Measurements from ENCODE around the gene VRK1.

DNA sequence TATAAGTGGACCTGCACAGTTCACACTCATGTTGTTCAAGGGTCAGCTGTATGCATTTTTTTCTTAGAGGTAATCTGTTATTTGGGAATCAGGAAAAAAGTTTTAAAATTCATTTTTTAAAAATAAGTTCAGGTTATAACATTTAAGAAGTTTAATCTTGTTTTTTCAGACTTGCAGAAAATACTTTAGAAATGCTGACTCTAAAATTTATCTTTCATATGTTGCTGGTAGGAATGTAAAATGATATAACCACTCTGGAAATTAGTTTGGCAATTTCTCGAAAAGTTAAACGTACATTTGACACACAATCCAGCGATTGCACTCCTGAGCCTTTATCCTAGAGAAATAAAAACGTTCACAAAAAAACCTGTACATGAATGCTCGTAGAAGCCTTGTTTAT is 4.7 kb downstream of the VRK1 start:
- TF ChIP-seq ZFP3 (CRISPR knock-in tag; IDR thresholded peaks at IDR 0.05): no peak
- TF ChIP-seq ZNF8 (CRISPR knock-in tag; IDR thresholded peaks at IDR 0.05): no peak
- TF ChIP-seq, protein P1, sequence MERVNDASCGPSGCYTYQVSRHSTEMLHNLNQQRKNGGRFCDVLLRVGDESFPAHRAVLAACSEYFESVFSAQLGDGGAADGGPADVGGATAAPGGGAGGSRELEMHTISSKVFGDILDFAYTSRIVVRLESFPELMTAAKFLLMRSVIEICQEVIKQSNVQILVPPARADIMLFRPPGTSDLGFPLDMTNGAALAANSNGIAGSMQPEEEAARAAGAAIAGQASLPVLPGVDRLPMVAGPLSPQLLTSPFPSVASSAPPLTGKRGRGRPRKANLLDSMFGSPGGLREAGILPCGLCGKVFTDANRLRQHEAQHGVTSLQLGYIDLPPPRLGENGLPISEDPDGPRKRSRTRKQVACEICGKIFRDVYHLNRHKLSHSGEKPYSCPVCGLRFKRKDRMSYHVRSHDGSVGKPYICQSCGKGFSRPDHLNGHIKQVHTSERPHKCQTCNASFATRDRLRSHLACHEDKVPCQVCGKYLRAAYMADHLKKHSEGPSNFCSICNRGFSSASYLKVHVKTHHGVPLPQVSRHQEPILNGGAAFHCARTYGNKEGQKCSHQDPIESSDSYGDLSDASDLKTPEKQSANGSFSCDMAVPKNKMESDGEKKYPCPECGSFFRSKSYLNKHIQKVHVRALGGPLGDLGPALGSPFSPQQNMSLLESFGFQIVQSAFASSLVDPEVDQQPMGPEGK (CRISPR knock-in tag; IDR thresholded peaks at IDR 0.05; ENCODE audit: borderline replicate concordance): no peak
- TF ChIP-seq, protein P2, sequence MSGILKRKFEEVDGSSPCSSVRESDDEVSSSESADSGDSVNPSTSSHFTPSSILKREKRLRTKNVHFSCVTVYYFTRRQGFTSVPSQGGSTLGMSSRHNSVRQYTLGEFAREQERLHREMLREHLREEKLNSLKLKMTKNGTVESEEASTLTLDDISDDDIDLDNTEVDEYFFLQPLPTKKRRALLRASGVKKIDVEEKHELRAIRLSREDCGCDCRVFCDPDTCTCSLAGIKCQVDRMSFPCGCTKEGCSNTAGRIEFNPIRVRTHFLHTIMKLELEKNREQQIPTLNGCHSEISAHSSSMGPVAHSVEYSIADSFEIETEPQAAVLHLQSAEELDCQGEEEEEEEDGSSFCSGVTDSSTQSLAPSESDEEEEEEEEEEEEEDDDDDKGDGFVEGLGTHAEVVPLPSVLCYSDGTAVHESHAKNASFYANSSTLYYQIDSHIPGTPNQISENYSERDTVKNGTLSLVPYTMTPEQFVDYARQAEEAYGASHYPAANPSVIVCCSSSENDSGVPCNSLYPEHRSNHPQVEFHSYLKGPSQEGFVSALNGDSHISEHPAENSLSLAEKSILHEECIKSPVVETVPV (CRISPR knock-in tag; IDR thresholded peaks at IDR 0.05): no peak

Measured in SK-N-SH treated with all-trans-retinoic acid at 6 μM for 48 hours (cell line).